GM18502 (cell line): Measurements from ENCODE around the gene SAP30BP.

Experiments
- ATAC-seq: cut with Tn5 transposase; IDR thresholded peaks from one replicate; pipeline ENCODE4 v1.9.1; 2021; ENCODE audit warnings: mild to moderate bottlenecking; ENCODE audit not compliant: unreplicated experiment, poor library complexity

Gene SAP30BP

DNA sequence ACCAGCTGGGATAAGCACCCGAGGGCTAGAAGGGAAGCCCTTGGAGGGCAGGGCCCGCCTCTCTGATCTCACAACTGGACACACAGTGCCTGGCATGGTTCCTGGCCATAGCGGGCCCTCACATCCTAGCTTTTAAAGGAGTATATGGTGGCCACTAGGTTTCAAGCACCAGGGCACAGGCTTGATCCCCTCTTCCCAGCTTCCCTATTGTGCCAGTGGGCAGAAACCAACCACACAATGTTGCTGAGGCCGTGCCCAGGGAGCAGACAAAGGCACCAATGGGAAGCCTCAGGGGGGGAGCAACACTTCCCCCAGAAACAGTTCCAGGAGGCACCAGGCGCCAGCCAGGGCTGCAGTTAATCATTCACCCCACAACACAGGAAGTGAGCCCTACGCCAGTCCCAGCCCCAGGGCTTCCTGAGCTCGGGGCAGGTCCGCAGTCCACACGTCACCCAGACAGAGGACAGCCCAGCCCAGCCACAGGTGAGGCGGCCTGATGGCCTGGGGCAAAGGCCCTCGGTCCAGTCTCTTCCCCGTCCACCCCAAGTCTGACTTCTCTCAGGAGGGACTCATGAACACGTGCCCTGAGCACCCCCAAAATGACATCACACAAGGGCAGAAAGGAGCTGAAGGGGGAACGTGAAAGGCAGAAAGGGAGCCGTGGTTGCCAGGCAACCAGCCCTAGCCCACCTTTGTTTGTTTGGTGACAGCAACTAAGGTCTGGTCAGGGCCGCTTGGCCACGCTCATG is 21.1 kb upstream of the SAP30BP start:
- ATAC-seq = peak; percentile 67

DNA sequence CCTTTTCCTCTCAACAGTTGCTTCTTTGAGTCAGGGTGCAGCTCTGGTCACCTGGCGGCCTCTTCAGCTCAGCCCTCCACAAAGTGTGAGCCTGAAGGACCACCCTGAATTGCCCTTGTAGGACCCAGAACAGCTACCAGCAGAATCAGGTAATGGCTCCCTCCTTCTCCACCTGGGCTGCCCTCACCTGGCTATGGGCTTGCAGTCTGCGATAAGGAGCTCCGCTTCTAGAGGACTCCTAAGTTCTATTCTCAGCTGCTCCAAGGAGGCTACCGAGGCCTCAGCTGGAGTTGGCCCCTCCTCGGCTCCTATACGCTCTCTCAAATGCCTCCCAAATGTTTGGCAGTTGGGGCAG is 20.5 kb upstream of the SAP30BP start:
- ATAC-seq = no peak

DNA sequence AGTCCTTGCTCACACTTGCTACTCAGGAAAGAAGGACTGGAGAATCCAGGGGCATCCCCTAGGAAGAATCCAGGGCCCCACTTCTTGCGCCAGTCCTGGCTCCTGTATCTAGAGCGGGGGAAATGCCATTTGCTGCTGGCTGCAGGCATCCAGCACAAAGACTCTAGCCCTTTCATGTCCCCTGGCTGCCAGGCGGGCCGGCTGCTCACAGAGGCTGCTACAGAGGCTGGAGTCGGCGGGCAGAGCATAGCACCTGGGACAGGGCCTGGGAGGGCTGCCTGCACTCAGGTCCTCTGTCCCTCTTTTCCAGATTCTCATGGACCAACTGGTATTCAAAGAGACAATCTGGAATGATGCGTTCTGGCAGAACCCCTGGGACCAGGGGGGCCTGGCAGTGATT is 20.1 kb upstream of the SAP30BP start:
- ATAC-seq = no peak

DNA sequence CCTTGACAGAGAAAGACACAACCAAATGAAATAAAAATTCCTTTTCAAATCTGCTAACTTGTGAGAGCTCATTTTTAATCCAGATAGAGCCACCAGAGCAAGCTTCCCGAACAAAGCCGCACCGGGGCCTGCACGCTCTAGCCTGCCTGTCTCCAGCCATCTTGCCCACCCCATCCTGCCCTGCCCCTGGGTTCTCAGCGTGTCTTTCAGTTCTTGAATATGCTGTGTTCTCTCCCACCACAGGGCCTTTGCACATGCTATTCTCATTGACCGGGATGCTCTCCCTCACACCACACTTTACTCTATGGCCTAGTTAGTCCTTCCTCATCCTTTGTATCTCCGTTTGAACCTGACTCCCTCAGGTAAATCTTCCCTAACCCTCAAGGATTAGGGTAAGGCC is 19.2 kb upstream of the SAP30BP start:
- ATAC-seq = no peak

DNA sequence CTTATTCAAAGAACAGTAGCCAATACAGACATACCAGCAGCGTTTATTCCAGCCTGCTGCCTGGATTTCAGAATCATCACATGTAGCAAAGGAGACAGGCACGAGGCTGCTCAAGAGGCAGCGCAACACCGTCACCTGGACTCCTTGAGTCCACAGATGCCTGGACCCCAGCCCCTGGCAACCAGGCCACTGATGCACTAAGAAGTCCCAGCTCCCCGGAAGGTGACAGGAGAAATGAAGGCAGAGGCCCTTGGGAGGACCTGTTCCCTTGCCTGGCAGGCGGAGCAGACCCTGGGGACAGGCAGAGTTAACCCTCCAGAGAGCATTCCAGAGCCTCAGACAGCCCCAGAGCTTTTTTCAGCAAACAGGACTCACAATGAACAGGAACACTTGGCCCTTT is 17.5 kb upstream of the SAP30BP start:
- ATAC-seq = no peak

- ATAC-seq = no peak
These were observed 16.3 kb upstream of the SAP30BP start for GRCh38 chr17:75650874-75651273.

GRCh38 chr17:75652341-75652740 is 14.8 kb upstream of the SAP30BP start:
- ATAC-seq = no peak

GRCh38 chr17:75652934-75653549 is 14.1 kb upstream of the SAP30BP start:
- no peak for ATAC-seq

DNA sequence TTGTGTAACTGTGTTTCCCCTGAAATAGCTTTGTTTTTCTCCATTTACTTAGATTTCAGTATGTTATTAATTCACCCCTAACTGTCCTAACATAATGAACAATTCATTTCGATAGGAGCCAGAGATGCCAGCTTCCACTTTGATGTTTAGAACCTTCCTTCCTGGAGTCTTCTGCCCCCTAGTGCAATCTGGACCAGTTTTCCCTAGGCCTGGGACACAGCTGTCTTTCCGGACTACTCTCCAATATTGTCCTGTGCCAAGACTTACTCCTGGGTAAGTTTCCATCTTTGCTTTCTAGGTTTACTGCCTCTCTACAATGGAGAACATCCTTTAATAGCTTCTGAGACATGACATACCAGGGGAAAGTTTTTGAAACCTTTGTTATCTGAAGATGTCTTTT is 13.0 kb upstream of the SAP30BP start:
- ATAC-seq = no peak

GRCh38 chr17:75658237-75658636 is 8.9 kb upstream of the SAP30BP start:
- ATAC-seq = no peak

DNA sequence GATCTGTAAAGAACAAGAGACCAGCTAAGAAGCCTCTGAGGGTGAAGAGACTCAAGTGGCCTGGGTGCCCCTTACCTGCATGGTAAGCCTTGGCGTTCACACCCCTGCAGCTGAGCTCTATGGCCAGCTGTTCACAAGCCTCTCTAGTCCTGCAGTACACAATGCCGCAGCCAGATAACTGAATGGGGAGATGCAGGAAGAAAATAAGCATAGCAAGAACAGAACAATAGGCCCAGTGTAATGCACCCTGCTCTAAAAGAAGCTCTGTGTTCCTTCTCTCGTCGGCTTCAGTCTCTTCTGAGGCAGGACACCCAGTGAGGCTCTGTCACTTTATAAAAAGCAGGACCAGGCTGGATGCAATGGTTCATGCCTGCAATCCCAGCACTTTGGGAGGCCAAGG is 5.6 kb upstream of the SAP30BP start:
- ATAC-seq = no peak

GRCh38 chr17:75662511-75662910 is 4.6 kb upstream of the SAP30BP start:
- no peak for ATAC-seq

GRCh38 chr17:75664099-75664549 is 3.0 kb upstream of the SAP30BP start:
- peak; percentile 78 for ATAC-seq

GRCh38 chr17:75665981-75666380 is 1.2 kb upstream of the SAP30BP start:
- no peak for ATAC-seq

DNA sequence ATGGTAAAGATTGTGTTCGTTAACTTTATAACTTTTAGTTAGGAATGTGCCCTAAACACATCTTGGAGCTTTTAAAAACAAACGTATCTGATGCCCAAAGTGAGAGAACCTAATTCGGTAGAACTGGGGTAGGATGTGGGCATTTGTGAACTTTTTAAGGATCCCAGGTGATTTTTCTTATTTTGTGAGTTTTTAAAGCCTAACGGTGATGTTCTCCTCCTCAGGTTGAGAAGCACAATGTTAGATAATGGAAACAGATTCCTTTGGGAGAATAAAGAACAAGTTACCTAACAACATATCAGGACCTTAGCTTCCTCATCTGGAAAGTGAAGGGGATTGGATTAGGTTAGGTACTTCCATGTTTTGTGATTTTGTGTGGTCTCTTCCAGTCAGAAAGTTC is 687 bp downstream of the SAP30BP start:
- no peak for ATAC-seq

- no peak for ATAC-seq
These were observed 1.4 kb downstream of the SAP30BP start for GRCh38 chr17:75668489-75668888.

GRCh38 chr17:75670868-75671267 is 3.7 kb downstream of the SAP30BP start:
- ATAC-seq = no peak

- no peak for ATAC-seq
These were observed 4.9 kb downstream of the SAP30BP start for GRCh38 chr17:75672011-75672410.

DNA sequence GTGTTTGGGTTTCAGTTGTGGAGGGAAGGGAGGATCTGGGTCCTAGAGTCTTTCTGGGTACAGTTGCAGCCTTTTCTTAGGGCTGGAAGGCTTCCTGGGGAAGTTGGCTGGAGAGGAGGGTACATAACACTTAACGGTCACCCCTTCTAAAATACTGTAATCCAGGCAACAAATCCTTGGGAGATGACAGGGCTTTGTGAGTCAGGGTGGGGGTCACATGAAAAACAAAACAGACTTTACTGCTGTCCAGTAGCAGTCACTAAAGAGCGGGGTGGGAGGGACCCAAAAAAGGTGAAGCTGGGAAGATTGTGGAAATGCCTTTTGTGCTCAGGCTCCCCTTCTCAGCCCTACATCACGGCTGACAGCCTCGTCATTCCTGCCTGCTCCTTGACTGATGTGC is 6.3 kb downstream of the SAP30BP start:
- no peak for ATAC-seq

GRCh38 chr17:75676461-75676860 is 9.3 kb downstream of the SAP30BP start:
- no peak for ATAC-seq

DNA sequence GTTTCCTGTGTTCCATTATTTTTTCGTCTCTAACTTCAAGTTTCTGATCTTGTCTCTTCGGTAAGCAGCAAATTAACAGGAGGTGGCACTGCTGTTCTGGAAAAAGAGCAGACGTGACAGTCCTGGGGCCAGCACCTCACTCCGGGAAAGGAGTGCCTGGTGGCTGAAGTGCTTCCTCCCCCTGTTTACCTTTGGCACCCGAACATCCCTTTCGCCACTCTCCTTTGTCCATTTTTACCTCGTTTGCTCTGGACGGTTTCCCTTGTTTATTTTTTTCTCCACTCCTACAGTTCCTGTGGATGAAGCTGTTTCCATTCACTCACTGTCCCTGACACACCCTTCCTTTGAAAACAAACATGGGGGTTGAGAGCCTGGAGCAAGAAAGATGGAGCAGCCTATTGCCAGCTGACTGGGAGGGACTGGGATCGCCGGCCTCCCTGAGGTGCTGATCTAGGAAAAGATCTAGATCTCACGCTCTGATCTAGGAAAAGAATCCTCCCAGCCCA is 12.6 kb downstream of the SAP30BP start:
- ATAC-seq = no peak

DNA sequence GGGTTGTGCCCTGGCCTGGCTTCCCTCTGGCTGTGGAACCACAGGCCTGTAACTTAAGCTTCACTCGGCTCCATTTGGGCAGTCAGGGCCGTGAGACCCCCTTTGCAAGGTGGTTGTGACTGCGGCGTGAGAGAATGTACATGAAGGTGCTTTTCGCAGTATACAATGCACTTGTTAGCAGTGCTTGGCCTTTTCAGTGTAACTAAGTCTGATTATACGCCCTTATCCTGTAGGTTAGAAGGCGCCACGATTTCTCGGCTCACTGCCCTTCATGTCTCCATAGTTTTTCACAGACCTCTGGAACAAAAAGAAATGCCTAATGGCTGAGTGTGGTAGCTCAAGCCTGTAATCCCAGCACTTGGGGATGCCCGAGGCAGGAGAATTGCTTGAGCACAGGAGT is 13.3 kb downstream of the SAP30BP start:
- ATAC-seq = no peak
